GM19468 (cell line): ENCODE data around the gene TAS2R60.
"Not testable (repeated sequence)": the region's sequence is repeated elsewhere in the genome, so short reads cannot be mapped to it uniquely, and the experiment has no call there.

Experiments
- ATAC-seq: cut with Tn5 transposase; IDR thresholded peaks from one replicate; pipeline ENCODE4 v1.9.1; 2021; ENCODE audit warnings: mild to moderate bottlenecking, moderate library complexity, moderate number of reproducible peaks; ENCODE audit not compliant: unreplicated experiment; ENCODE audit errors: extremely low read depth

TAS2R60 gene, protein sequence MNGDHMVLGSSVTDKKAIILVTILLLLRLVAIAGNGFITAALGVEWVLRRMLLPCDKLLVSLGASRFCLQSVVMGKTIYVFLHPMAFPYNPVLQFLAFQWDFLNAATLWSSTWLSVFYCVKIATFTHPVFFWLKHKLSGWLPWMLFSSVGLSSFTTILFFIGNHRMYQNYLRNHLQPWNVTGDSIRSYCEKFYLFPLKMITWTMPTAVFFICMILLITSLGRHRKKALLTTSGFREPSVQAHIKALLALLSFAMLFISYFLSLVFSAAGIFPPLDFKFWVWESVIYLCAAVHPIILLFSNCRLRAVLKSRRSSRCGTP

DNA sequence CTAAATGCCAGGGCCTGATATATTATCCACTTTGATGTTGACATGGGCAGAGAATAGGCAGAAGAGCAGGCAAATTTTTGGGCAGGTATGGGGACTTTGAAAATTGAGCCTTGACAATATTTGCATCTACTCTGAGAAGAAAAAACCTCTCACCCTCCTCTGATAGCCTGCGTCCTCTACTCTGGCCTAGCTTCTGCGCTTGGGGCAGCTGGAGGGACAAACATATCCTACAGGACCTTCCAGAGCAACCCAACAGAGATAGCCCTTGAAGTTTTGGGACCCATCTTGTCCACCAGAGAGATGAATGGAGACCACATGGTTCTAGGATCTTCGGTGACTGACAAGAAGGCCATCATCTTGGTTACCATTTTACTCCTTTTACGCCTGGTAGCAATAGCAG, at the start of gene TAS2R60:
Gene TAS2R60 (plus strand): TSS at position 301 of the 400 bp plus-strand sequence. CDS start 0 bp downstream, at position 301.
- ATAC-seq, result no peak

DNA sequence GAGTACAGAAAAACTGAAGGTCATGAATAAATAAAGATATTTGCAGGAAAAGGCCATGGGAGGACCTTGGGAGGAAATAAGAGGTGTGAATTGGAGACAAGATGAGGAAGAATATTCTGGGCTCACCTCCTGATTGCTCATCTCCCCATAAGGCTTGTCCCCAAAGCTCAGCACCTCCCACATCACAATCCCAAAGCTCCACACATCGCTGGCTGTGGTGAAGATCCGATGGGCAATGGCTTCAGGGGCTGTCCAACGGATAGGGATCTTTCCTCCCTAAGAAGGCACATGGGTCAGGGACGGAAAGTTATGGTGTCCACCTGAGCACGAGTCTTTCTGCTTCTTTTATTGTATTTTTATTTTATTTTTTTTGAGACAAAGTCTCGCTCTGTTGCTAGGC, 49.2 kb upstream of the TAS2R60 start:
- ATAC-seq, result no peak

DNA sequence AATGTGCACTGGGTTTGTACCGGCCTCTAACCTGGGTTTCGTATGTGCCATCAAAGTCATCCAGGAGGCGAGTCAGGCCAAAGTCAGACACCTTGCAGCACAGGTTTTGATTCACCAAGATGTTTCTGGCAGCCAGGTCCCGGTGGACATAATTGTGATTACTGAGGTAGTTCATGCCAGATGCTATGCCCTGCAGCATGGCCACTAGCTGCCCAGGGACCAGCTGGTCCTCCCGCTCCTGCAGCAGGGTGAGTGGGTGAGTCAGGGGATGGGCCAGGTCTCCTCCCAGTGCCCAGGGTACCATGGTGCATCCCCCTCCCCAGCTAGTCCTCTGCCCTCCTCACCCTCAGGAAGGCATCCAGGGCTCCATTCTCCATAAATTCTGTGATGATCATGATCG, 48.5 kb upstream of the TAS2R60 start:
- ATAC-seq, result no peak

DNA sequence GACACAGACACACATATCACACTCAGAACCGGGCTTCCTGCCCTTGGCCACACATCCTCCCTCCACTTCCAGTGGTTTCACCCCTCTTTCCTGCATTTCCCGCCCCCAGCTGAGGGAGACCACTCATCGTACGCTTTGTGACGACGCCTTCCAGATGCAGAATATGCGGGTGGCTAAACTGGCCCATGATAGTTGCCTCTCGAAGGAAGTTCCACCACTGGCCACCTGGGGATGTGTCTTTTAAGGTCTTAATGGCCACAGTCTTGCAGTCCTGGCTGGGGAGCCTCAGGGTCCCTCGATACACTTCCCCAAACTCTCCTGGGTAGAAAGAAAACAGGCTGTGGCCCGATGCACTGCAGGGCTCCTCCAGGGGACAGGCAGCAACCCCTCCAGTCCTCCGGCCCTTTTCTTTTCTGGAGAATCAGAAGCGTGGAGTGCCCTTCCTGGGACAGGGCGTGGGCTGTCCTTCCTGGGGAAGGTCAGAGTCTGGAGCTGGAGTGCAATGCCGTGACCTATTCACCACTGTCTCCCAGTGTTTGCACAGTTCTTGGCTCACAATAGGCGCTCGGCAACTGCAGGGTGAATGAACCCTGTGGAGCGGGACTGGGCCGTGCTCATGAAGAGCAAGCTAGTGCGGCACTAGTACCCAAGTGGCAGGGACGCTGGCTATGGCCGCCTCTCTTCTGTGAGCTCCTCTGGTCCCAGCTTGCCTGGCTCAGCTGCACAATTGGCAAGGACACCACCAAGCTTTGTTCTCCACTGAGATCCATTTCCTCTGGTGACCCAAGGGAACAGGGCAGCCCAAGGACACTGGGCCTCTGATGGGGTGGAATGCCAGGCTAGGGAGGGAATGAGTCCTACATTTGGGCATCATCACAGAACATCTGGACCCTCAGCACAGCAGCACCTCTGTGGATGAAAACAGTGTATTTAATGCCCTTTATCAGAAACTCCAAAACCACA, 47.8 kb upstream of the TAS2R60 start:
- ATAC-seq, result no peak

DNA sequence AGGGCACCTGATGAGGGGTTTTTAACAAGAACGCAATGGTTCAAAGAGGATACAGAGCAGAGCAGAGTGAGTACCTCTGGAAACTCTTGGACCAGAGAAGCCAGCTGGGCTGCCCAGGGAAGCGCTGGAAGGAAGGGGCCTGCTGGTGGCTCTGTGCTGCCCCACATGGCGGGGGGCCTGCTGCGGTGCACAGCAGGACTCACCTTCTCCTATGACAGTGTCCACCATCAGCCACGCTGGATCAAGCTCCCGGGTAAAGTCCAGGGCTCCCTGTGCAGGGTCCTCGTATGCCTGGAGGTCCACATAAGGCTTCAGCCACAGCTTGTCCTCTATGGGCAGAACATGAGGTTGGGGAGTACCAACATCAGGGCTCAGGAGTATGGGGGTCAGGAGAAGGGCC, 47.1 kb upstream of the TAS2R60 start:
- no peak for ATAC-seq

DNA sequence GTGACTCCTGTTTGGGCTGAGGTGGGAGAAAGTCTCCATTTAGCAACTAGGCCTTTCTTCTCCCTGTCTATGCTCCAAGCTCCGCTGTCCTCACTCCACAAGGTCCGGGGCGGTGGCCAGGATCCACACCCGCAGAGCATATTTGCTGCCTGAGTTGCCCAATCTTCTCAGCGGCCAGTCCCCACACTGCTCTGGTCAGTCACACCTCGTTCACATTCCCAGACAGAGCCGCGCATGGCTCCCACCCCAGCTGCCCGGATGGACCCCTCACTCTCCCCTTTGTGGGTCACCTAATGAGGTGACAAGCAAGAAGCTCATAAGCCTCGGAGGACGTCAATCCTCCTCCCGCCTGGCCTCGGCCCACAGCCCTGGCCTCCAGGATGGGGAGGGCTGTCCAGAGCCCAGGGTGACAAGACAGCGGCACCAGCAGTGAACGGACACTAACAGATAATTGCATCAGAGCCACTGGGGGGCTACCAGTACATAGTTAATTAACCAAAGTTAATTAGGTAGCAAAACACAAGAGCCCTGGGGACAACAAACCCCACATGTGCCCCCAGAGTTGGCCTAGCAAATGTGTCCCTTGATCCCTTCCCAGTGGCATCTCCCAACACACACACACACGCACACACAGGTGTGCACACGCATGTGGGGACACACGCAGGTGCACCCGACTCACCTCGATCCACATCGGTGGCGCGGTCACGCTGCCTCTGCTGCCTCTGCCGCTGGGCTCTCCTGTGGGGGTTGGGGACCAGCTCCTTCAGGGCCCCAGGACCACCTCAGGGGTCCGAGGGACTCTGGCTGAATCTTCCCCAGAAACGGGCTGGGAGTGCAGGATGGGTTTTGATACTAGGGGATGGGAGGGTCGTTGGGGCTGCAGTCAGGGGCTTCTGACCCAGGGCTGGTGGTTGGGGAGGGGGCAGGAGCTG, 46.4 kb upstream of the TAS2R60 start:
- no peak for ATAC-seq

DNA sequence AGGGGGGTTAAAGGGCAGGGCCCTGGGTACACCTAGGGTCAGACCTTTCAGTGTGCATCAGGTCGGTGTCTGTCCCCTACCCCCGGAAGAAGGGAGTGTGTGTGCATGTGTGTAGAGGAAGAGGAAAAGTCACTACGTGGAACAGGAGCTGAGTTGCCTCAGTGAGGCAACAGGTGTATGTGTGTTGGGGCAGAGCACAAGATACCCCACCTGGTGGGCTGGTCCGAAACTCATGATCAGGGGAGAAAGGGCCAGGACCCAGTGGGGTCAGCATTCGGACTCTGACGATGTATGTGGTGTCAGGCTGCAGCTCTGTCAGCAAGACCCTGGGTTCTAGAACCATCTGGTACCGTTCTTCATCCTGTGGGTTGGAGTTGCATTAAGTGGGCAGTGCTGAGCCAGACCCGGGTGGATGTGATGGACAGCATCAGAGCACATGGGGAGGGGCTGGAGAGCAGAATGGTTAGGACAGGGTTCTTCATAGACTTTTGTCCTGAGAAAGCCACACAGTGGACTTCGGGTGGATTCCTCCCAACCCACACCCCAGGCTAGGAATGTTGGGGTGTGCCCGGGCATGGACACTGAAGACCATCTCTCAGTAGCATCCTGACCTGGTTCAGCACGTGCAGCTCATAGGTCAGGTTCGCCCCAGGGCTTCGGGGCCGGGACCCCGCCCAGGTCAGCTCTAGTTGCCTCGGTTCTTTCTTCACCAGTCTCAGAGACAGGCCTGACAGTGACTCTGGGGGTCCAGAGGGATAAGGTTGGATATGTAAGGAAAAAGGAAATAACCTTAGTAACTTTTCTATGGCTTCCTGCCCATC, 45.3 kb upstream of the TAS2R60 start:
- no peak for ATAC-seq

DNA sequence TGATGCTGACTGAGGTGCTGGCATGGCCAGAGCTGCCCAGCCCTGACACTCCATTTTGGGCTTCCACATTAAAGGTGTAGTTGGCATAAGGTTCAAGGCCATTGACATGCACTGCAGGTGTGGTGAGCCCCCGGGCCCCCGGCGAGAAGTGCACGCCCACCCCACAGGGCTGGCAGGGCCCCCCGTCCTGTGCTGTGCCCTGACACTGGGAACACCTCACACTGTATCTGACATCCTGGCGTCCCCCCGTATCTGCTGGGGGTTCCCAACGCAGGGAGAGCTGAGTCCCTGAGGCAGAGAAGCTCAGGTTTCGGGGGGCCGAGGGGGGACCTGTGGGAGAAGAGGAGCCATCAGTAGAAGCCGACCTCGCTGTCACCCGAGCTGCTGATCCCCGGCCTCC, 44.6 kb upstream of the TAS2R60 start:
- no peak for ATAC-seq

DNA sequence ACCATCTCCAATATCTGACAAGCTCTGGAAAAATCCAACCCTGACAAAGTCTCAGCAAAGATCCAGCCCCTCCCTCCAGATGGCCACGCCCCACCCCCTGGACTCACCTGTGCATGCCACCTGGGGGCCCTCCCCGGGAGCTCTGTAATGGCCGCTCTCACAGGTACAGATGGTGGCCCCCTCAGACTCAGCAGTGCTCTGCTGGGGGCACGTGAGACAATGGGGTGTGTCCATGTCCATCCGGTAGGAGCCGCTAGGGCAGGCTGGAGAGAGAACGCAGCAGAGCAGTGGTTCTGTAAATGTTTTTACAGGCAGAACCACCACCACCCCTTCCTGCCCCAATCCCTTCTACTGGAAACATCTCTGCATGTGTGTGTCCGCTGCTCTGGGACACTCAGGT, 44.1 kb upstream of the TAS2R60 start:
- ATAC-seq, result no peak

DNA sequence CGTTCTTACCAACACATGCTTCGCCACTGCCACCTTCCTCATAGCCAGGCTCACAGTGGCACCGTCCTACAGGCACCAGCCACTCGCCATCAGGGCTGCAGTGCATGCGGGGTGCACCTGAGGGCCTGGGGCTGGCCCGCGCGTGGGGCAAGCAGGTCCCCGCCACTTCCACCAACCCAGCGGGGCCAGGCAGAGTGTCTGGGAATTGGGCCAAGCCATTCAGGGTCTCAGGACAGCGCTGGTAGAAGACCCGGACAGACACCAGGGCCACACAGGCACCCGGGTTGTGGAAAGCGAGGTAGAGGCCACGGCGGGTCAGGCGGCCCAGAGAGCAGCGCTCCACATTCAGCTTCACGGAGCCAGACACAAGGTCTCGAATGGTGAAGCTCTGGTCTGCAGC, 43.6 kb upstream of the TAS2R60 start:
- ATAC-seq, result no peak

DNA sequence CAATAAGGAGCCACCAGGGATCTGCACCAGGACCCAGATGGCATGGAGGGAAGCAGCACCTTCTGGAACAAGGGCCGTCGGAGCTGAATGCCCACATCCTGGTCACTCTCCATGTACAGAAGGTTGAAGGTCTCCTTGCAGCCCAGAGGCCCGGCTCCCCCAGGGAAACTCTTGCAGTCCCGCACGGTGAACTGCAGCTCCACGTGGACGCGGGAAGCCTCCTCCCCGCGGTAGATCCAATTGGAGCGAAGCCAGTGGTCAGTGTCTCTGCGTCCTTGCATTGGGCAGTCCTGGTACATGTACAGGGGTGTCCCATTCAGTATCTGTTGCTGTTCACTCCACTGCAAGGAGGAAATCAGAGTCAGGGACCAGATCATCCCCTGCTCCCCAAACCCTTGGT, 42.0 kb upstream of the TAS2R60 start:
- ATAC-seq, result no peak

DNA sequence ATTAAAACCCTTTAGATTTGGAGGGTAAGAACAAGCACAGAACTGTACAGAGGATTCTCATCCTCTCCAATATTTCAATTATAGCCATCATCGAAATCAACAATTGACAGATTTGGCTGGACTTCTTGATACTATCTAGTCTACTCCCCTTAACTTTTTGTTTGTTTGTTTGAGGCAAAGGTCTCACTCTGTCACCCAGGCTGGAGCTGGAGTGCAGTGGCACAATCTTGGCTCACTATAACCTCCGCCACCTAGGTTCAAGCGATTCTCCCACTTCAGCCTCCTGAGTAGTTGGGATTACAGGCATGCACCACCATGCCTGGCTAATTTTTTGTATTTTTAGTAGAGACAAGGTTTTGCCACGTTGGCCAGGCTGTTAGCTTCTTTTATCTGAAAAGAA, 41.0 kb upstream of the TAS2R60 start:
- not testable (repeated sequence) for ATAC-seq

DNA sequence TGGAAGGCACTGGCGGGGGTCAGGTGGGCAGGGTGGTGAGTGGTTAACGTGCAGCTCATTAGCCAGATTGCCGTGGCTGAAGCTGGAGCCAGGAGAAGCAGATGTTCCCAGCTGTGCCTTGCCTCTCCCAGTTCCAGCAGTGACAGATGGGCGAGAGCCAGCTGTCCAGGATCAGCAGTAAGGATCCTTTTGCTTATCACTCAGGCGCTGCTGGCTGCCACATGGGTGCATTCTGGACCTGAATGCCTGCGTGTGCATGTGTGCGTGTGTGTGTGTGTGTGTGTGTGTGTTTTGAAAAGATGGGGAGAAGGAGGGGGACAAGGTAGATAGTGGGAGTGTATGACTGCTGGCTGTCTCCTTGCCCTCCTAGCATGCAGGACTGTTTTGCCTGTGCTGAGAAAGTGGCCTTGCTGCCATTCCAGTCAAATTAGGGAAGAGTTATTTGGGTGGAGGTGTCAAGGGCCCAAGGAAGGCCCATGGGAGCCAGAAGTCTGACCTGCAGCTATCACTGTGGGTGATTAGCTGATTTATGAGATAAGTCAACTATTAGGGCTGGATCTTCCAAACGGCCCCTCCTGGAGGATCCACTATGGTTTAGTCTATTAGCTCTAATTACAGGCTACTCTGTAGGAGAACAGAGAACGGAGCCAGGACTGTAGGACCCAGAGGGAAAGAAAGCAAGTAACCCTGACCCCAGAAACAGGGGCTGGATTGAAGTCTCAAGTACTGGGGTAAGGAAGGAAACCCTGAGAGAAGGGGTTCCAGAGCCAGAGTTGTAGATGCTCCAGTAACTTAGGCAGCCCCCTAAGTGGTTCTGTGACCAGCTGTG, 37.9 kb upstream of the TAS2R60 start:
- no peak for ATAC-seq

DNA sequence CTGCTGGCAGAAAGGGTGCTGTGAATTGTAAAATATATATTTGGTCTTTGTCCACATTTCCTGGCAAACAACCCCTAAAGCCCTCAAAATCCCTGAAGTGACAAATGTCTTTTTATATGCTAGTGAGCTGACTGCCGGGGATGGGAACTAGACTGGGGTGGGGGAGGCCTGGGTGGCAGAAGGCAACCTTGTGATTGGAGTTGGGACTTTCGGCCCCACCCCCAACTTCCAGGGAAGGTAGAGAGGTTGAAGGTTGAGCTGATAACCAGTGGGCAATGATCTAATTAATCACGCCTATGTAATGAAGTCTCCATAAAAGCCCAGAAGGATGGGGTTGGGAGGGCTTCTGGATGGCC, 37.3 kb upstream of the TAS2R60 start:
- ATAC-seq, result no peak

DNA sequence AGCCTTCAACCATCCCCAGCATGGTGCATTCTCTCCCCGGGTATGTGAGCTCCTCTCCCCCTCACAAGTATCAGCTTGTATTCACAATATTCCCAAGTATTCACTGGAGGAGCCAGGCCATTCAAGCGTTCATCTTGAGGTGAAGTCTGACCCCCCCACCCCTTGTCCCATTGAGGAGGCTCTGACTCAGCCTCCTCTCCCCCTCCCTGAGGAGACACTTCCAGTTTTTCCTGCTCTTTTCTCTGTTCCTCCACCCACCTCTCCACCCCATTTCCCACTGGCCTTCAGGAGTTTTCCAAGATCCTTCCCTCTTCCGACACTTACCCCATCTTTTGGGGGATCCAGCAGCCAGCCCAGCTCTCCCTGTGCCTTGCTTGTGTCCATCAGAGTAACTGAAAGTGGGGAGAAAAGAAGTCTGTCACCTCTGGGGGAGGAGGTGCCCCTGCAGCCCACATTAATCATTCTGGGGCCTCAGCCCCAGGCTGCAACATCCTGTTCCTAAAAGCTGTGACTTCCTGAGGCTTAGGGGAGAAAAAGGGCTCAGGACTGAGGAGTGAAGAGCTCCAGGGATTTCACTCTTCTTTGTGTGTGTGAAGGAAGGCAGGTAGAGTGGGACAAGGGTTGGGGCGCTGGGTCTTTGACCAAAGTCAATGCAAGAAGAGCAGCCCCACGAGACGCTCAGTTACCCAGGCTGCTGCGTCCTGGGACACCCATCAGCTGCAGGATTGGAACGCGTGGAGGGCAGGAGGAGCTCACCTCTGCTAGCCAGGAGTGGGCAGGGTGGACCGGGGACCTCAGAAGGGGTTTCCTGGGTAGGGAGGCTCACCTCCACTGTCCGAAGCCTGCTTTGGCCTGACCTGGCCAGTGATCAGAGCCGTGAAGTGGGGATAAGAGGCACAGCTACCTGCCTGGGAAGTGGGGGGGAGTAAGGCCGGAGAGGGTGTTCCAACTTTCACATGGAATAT, 35.7 kb upstream of the TAS2R60 start:
- no peak for ATAC-seq

DNA sequence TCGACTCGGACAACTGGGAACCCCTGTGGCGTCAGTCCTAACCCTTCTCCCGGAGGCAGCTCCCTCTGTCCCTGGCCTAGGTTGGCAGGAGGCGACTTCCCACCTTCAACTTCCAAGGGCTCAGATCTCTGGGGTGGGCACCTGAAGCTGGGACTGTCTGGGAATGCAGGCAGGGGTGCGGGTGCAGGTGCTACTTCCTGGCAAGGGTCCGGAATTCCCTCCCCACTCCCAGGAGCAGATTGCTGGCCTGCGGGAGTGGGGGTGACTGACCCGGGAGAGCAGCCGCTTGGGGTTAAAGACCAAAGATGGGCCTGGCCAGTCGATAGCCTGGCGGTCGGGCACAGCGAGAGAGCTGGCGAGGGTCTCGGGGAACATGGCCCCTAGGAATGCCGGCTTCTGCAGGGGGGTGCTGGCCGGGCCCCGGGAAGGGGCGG, 35.0 kb upstream of the TAS2R60 start:
- no peak for ATAC-seq

DNA sequence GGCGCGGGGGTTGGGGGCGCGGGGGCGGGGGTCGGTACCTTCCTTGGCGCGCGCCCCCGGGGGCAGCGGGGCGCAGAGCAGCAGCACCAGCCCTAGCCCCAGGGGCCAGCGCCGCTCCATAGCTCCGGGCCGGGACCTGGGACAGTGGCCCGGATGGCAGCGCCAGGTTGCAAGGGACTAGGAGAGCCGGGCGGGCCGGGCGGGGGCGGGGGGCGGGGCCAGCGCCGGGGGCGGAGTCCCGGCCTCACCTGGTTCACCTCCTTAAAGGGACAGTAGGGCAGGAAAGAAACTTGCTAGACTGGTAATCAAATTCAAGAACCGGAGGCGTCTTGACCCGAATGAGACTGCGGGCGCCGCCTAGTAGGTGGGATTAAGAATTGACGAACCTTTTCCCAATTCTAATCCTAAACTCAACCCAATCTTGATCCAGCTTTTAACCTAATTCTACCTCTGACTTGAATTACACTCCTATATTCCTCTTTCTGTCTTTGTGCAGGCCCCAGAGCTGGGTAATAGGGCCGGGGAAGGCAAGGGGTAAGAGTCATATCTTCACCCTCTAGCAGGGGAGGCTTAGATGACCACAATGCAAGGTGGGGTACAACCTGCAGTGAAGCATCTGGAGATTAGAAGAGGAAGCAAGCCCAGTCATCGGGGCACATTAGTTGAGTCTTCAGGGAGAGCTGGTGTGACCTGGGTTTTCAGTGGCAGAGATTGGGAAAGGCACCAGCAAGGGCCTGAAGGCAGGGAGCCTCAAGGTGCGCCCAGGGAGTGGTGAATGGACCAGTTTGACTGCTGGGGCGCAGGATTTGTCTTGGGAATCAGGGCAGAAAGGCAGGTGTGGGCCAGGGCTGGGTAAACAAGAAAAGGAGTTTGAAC, 34.3 kb upstream of the TAS2R60 start, which contains the start of gene EPHA1:
Gene EPHA1 (minus strand): TSS at position 171 of the 876 bp plus-strand sequence. CDS start 51 bp downstream, at position 120.
- no peak for ATAC-seq
